K562 (cell line): ENCODE data around the gene ADAMTS15. TPM values are rescaled to one million over a fixed set of nuclear protein-coding genes. Genes with fewer than 3 reads are reported as not detected.

Source experiments
- ATAC-seq: fragments of 200-7000 bp; cut with Tn5 transposase; 3 replicates; pipeline ENCODE4 v1.9.1; 2020; ENCODE audit warnings: moderate library complexity
- BruUV-seq: library from RNA; stranded (reverse); fragments of 400-500 nt; replicated peaks from 2 replicates; lab custom pipeline; 2021; lab: Mats Ljungman, UMichigan
- CTCF ChIA-PET: fragments of 300-600 bp; formaldehyde crosslinking; extraction: SDS; loops from one replicate; lab custom pipeline; 2021; ENCODE audit warnings: low intra/inter-chr PET ratio; lab: Yijun Ruan, JAX
- POLR2A ChIA-PET: fragments of 300-600, 350-650 bp; sonication (Branson Sonifier 250); formaldehyde crosslinking; extraction: SDS; loops from one replicate; lab custom pipeline; 2021; ENCODE audit warnings: antibody characterized with exemption, inconsistent platforms; lab: Yijun Ruan, JAX
- DNase-seq, 4 experiments: peaks; one replicate each; pipeline versions ENCODE4 v3.0.0 to v3.0.0-alpha.2; 2011 to 2018; ENCODE audit warnings: low spot score in 3 of 4, mixed read lengths in 3 of 4; ENCODE audit errors: extremely low read depth in 1 of 4
- FAIRE-seq: peaks from 2 replicates; lab custom pipeline; 2011; peaks lifted over from hg19 to GRCh38; lab: Jason Lieb, UNC
- H2AFZ ChIP-seq: 2 replicates; pipeline ENCODE4 v1.6.0; 2011; ENCODE audit warnings: low read depth, low read length, control low read depth, inconsistent platforms
- H3K27ac ChIP-seq: fragments of 200-600 bp; 3 replicates; pipeline ENCODE4 v1.8.0; 2011; ENCODE audit warnings: low read depth, mild to moderate bottlenecking, control low read depth, inconsistent platforms, low read length, moderate library complexity, mixed read lengths; ENCODE audit errors: extremely low read depth
- H3K27me3 ChIP-seq, 2 experiments: fragments of 300-600 bp in 1 of 2; 2 replicates in 1 of 2; 3 replicates in 1 of 2; pipeline versions ENCODE4 v1.6.0 to v1.8.0; 2011; ENCODE audit warnings: inconsistent platforms in 2 of 2, low read length in 2 of 2, mild to moderate bottlenecking in 1 of 2, mixed read lengths in 1 of 2, moderate library complexity in 1 of 2; ENCODE audit not compliant: control insufficient read depth in 2 of 2, insufficient read depth in 2 of 2
- H3K36me3 ChIP-seq: fragments of 300-600 bp; 3 replicates; pipeline ENCODE4 v1.8.0; 2011; ENCODE audit warnings: mild to moderate bottlenecking, low read length, inconsistent platforms; ENCODE audit not compliant: control insufficient read depth, insufficient read depth
- H3K4me1 ChIP-seq, 2 experiments: fragments of 200-600 bp in 1 of 2; replicated peaks in 1 of 2; 2 replicates in 1 of 2; 3 replicates in 1 of 2; pipeline versions ENCODE4 v1.5.1 to v1.8.0; 2011; ENCODE audit warnings: inconsistent platforms in 2 of 2, low read length in 2 of 2, mild to moderate bottlenecking in 1 of 2, mixed read lengths in 1 of 2, moderate library complexity in 1 of 2; ENCODE audit not compliant: control insufficient read depth in 2 of 2, insufficient read depth in 2 of 2
- H3K4me2 ChIP-seq: 2 replicates; pipeline ENCODE4 v1.6.1; 2011; ENCODE audit warnings: low read length, control low read depth, inconsistent platforms, mixed read lengths; ENCODE audit not compliant: insufficient read depth
- H3K4me3 ChIP-seq: fragments of 200-600 bp; sonication (generic), shearing (Covaris generic); 2 replicates; pipeline ENCODE4 v1.5.1; 2016; ENCODE audit warnings: control low read depth, inconsistent platforms
- H3K79me2 ChIP-seq: fragments of 200-600 bp; 3 replicates; pipeline ENCODE4 v1.8.0; 2011; ENCODE audit warnings: low read length, inconsistent platforms; ENCODE audit not compliant: control insufficient read depth, insufficient read depth
- H3K9ac ChIP-seq, 2 experiments: 2 replicates each; pipeline versions ENCODE4 v1.6.0 to v1.6.1; 2011; ENCODE audit warnings: low read depth in 2 of 2, low read length in 2 of 2, control low read depth in 1 of 2, inconsistent platforms in 1 of 2, mild to moderate bottlenecking in 1 of 2, mixed read lengths in 1 of 2; ENCODE audit not compliant: insufficient read depth in 1 of 2
- H3K9me1 ChIP-seq: one replicate; pipeline ENCODE4 v1.6.0; 2011; ENCODE audit warnings: inconsistent platforms, mild to moderate bottlenecking, low read length, moderate library complexity; ENCODE audit not compliant: control insufficient read depth, insufficient read depth
- H3K9me3 ChIP-seq: replicated peaks from 2 replicates; pipeline ENCODE4 v1.5.1; 2011; ENCODE audit warnings: low read depth, low read length, inconsistent platforms; ENCODE audit not compliant: control insufficient read depth, insufficient read depth
- H4K20me1 ChIP-seq: replicated peaks from 2 replicates; pipeline ENCODE4 v1.6.1; 2011; ENCODE audit warnings: low read length, inconsistent platforms, mixed read lengths; ENCODE audit not compliant: control insufficient read depth, insufficient read depth
- ZNF644 ChIP-seq: fragments of 200-800 bp; sonication (Bioruptor generic); IDR thresholded peaks from 2 replicates; pipeline ENCODE4 v1.6.1; 2016; ENCODE audit warnings: low read depth, missing genetic modification characterization, missing compliant biosample characterization
- ZNF75A ChIP-seq: fragments of 450-650 bp; formaldehyde crosslinking; IDR thresholded peaks from 2 replicates; pipeline ENCODE4 v1.4.0; 2020; ENCODE audit warnings: mild to moderate bottlenecking
- WGBS: fragments of 100-300 bp; shearing (Covaris generic); methylation state at CpG from one replicate; pipeline ENCODE4 v1.1.6; 2016; ENCODE audit warnings: low coverage, mixed read lengths; ENCODE audit not compliant: insufficient coverage; ENCODE audit errors: missing lambda C conversion rate; 5-methylcytosine and 5-hydroxymethylcytosine counted together
- in situ Hi-C: fragments of 300-500 bp; cut with MboI; formaldehyde crosslinking; loops from 4 replicates; pipeline ENCODE4 v1.15.0; 2018; ENCODE audit warnings: inconsistent platforms, mixed read lengths
- intact Hi-C: fragments of 100-400 bp; cut with micrococcal nuclease; formaldehyde crosslinking; loops from 2 replicates; pipeline ENCODE4 v1.14.2; 2022
- polyA plus RNA-seq, 8 experiments: library from polyadenylated mRNA; depleted of rRNA in 4 of 8; stranded (reverse) in 5 of 8; unstranded in 3 of 8; fragments of >200 nt; fragmentation: Nextera tagmentation in 2 of 8; fragmentation: Illumina TruSeq in 1 of 8; extraction: Ambion mirVana in 2 of 8; extraction: Trizol in 1 of 8; gene quantifications; 2 replicates each; pipeline versions ENCODE4 v1.2.1 to v1.2.3, GENCODE V29; 2011 to 2014; ENCODE audit warnings: inconsistent platforms in 1 of 8, missing spikeins in 1 of 8
- total RNA-seq, 7 experiments: library from RNA; depleted of rRNA in 6 of 7; stranded (reverse); fragments of >200 nt in 6 of 7; fragmentation: Illumina TruSeq in 2 of 7; extraction: Trizol in 2 of 7; gene quantifications; 2 replicates each; pipeline versions ENCODE4 v1.2.1 to v1.2.3, GENCODE V29; 2011 to 2021; ENCODE audit warnings: low replicate concordance in 1 of 7
- TF ChIP-seq, protein P1 (sequence below), 2 experiments: fragments of 450-650 bp in 1 of 2; IDR thresholded peaks; 2 replicates each; pipeline ENCODE4 v1.6.1; 2011 to 2017; ENCODE audit warnings: low read depth in 2 of 2, antibody characterized with exemption in 1 of 2, borderline replicate concordance in 1 of 2, low read length in 1 of 2, mild to moderate bottlenecking in 1 of 2, mixed read lengths in 1 of 2; ENCODE audit not compliant: control insufficient read depth in 1 of 2

ADAMTS15 gene
- total and polyA plus RNA-seq, 9 of the 15 experiments (the other 6 are each of a cell fraction or from before 2014, with no cell fraction given), result 0.04 TPM; not detected in 8

- in situ Hi-C loops, result loop anchor here (10.0 kb wide), 1 partner anchor 207 kb away; no protein-coding TSS in a partner anchor
- H3K27me3 ChIP-seq, result peaks cover 51 to 92% of the 10 kb centered on the region in 2 experiments
Measured at GRCh38 chr11:130421697-130422096, 26.7 kb upstream of the ADAMTS15 start.

More at GRCh38 chr11:130421697-130422096, 26.7 kb upstream of the ADAMTS15 start:
- H4K20me1 ChIP-seq, result peaks cover 17% of the 10 kb centered on the region; the same call in 1 of the 2 replicates
- H3K4me1 ChIP-seq, result no peaks in the 10 kb centered on the region
- intact Hi-C loops, result no loop called here
- no peaks in the 10 kb centered on the region for H3K36me3 ChIP-seq
- no peaks in the 10 kb centered on the region for H3K9me1 ChIP-seq
- no TSS peak for BruUV-seq
- no peak overlapping the region for H3K4me3 ChIP-seq
- TF ChIP-seq, protein P1, sequence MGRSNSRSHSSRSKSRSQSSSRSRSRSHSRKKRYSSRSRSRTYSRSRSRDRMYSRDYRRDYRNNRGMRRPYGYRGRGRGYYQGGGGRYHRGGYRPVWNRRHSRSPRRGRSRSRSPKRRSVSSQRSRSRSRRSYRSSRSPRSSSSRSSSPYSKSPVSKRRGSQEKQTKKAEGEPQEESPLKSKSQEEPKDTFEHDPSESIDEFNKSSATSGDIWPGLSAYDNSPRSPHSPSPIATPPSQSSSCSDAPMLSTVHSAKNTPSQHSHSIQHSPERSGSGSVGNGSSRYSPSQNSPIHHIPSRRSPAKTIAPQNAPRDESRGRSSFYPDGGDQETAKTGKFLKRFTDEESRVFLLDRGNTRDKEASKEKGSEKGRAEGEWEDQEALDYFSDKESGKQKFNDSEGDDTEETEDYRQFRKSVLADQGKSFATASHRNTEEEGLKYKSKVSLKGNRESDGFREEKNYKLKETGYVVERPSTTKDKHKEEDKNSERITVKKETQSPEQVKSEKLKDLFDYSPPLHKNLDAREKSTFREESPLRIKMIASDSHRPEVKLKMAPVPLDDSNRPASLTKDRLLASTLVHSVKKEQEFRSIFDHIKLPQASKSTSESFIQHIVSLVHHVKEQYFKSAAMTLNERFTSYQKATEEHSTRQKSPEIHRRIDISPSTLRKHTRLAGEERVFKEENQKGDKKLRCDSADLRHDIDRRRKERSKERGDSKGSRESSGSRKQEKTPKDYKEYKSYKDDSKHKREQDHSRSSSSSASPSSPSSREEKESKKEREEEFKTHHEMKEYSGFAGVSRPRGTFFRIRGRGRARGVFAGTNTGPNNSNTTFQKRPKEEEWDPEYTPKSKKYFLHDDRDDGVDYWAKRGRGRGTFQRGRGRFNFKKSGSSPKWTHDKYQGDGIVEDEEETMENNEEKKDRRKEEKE (IDR thresholded peaks at IDR 0.05; ENCODE audit: borderline replicate concordance in 1 of 2, control insufficient read depth in 1 of 2, low read depth in 2 of 2, low read length in 1 of 2), result no peak
- TF ChIP-seq ZNF644 (tag) (no peak), ZNF75A (CRISPR knock-in tag) (no peak)
- H3K9me3 ChIP-seq, result no peaks in the 10 kb centered on the region
- H3K27ac ChIP-seq, result no peak overlapping the region
- FAIRE-seq (no peak), ATAC-seq (no peak), DNase-seq (no peak)
- H3K9ac ChIP-seq, result no peak overlapping the region
- ChIA-PET POLR2A (no interaction called here), CTCF (no interaction called here)
- H2AFZ ChIP-seq, result no peak overlapping the region
- H3K4me2 ChIP-seq, result no peak overlapping the region
- 2% methylated on average over 7 of the region's 8 CpGs for WGBS
- no peaks in the 10 kb centered on the region for H3K79me2 ChIP-seq
